ENCODE results near the gene CHRND.

Gene CHRND

DNA sequence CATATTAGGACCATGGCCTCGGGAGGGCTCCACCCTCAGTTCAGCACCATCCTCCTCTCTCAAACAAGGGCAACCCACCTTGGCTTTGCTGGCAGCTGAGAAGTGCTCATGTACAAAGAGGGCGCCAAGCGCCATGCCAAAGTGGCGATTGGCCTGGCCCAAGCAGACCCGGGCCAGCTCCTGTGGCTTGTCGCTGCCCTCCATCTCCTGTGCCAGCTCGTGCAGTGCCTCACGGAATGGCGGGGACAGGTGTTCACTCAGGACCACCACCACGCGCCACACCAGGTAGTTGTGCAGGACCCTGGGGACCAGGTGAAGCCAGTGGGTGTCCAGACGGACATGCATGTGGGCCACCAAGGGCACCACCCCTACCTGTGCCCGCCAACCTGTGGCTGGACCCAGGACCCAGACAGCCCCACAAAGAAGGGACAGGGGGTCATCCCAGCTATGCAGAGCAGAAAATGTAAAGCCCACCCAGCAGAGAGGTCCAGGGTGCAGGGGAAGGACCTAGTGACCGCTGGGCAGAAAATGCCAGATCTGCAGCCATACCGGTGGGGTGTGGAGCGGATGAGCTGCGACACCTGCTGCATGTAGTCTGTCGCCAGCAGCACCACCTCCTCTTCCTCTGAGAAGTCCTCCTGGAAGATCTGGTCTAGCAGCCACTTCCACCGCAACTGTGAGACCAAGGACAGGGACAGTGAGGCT is 41.9 kb upstream of the CHRND start:
- Histone ChIP-seq H3K4me1 (ENCODE audit: low read length) (no peaks in the 10 kb centered on the region), H4K20me1 (ENCODE audit: insufficient read depth, low read length) (no peaks in the 10 kb centered on the region), H3K9ac (ENCODE audit: low read length) (no peak overlapping the region), H3K9me3 (ENCODE audit: insufficient read depth, low read length) (no peaks in the 10 kb centered on the region), H3K36me3 (replicated peaks; ENCODE audit: low read depth, low read length) (no peaks in the 10 kb centered on the region), H3K4me2 (ENCODE audit: low read length) (no peak overlapping the region), H3K27ac (ENCODE audit: low read length) (no peak overlapping the region), H3K79me2 (ENCODE audit: low read length) (no peaks in the 10 kb centered on the region), H2AFZ (ENCODE audit: low read depth, low read length) (no peak overlapping the region), H3K27me3 (ENCODE audit: low read depth, low read length) (no peaks in the 10 kb centered on the region), H3K4me3 (ENCODE audit: low read length) (no peak overlapping the region)
- TF ChIP-seq, protein P1, sequence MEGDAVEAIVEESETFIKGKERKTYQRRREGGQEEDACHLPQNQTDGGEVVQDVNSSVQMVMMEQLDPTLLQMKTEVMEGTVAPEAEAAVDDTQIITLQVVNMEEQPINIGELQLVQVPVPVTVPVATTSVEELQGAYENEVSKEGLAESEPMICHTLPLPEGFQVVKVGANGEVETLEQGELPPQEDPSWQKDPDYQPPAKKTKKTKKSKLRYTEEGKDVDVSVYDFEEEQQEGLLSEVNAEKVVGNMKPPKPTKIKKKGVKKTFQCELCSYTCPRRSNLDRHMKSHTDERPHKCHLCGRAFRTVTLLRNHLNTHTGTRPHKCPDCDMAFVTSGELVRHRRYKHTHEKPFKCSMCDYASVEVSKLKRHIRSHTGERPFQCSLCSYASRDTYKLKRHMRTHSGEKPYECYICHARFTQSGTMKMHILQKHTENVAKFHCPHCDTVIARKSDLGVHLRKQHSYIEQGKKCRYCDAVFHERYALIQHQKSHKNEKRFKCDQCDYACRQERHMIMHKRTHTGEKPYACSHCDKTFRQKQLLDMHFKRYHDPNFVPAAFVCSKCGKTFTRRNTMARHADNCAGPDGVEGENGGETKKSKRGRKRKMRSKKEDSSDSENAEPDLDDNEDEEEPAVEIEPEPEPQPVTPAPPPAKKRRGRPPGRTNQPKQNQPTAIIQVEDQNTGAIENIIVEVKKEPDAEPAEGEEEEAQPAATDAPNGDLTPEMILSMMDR (IDR thresholded peaks at IDR 0.05; ENCODE audit: low read depth, low read length) = no peak

DNA sequence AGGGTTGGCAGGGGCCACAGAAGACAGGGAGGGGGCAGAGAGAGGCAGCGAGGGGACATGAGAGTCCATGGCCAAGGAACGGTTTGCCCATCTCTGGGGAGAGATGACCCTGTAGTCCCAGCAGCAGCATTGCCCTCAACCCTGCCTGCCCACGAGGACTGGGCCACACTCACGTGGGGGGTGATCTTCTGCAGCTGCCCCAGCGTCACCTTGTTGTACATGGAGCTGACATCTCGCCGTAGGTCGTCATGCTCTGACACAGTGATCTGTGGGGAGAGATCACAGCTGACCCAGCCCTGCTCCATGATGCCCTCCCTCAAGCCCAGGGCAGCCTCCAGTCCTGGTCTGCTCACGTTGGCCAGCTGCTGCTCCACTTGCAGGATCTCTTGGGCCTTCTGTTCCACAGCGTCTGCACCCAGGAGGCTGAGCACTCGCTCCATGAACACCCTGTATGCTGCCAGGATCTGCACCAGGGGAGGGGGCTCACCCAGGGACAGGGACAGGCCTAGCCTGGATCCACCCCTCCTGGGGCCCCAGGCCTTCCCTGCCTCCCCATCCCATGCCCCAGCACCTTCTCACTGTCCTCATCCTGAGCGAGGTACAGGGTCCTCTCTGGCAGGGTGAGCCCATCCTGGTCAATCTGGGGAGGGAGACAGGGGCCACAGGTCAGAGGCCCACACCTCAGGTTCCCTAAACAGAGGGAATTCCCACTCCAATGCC is 41.2 kb upstream of the CHRND start:
- no peaks in the 10 kb centered on the region for H3K4me1 ChIP-seq (ENCODE audit: low read length)
- H3K36me3 ChIP-seq (replicated peaks; ENCODE audit: low read depth, low read length) = no peaks in the 10 kb centered on the region
- no peak overlapping the region for H3K4me2 ChIP-seq (ENCODE audit: low read length)
- no peaks in the 10 kb centered on the region for H3K27me3 ChIP-seq (ENCODE audit: low read depth, low read length)
- no peak overlapping the region for H3K4me3 ChIP-seq (ENCODE audit: low read length)
- no peaks in the 10 kb centered on the region for H4K20me1 ChIP-seq (ENCODE audit: insufficient read depth, low read length)
- no peaks in the 10 kb centered on the region for H3K9me3 ChIP-seq (ENCODE audit: insufficient read depth, low read length)
- H3K79me2 ChIP-seq (ENCODE audit: low read length) = no peaks in the 10 kb centered on the region
- no peak overlapping the region for H3K27ac ChIP-seq (ENCODE audit: low read length)
- no peak overlapping the region for H3K9ac ChIP-seq (ENCODE audit: low read length)
- H2AFZ ChIP-seq (ENCODE audit: low read depth, low read length) = no peak overlapping the region
- TF ChIP-seq, protein P1 (IDR thresholded peaks at IDR 0.05; ENCODE audit: low read depth, low read length) = no peak
- TF ChIP-seq EZH2phosphoT487 (IDR thresholded peaks at IDR 0.05; ENCODE audit: low read depth) = no peak

DNA sequence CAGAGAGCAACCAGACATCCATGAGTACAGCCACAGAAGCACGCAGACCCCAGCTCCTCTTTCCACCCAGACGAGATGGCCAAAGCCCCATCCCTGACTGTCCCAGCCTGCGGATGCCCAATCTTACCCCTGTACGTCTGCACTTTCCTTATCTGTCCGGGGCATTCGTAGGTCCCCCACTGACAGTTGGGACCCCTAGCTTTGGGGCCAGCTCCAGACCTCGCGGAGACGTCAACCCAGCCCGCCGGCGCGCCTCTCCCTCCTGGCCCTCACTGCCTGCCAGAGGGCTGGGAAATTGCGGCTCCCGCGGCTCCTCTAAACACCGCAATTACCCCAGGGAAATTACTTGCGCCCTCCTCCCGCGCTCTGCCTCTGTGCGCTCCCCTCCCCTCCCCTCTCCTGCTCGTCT is 40.6 kb upstream of the CHRND start:
- H3K27ac ChIP-seq (ENCODE audit: low read length) = no peak overlapping the region
- H2AFZ ChIP-seq (ENCODE audit: low read depth, low read length) = no peak overlapping the region
- no peak for TF ChIP-seq EZH2phosphoT487 (IDR thresholded peaks at IDR 0.05; ENCODE audit: low read depth)
- TF ChIP-seq, protein P1 (IDR thresholded peaks at IDR 0.05; ENCODE audit: low read depth, low read length) = no peak
- no peaks in the 10 kb centered on the region for H4K20me1 ChIP-seq (ENCODE audit: insufficient read depth, low read length)
- no peak overlapping the region for H3K4me2 ChIP-seq (ENCODE audit: low read length)
- H3K79me2 ChIP-seq (ENCODE audit: low read length) = no peaks in the 10 kb centered on the region
- H3K9ac ChIP-seq (ENCODE audit: low read length) = no peak overlapping the region
- no peaks in the 10 kb centered on the region for H3K36me3 ChIP-seq (replicated peaks; ENCODE audit: low read depth, low read length)
- H3K4me3 ChIP-seq (ENCODE audit: low read length) = no peak overlapping the region
- no peaks in the 10 kb centered on the region for H3K9me3 ChIP-seq (ENCODE audit: insufficient read depth, low read length)
- H3K27me3 ChIP-seq (ENCODE audit: low read depth, low read length) = no peaks in the 10 kb centered on the region
- H3K4me1 ChIP-seq (ENCODE audit: low read length) = no peaks in the 10 kb centered on the region

DNA sequence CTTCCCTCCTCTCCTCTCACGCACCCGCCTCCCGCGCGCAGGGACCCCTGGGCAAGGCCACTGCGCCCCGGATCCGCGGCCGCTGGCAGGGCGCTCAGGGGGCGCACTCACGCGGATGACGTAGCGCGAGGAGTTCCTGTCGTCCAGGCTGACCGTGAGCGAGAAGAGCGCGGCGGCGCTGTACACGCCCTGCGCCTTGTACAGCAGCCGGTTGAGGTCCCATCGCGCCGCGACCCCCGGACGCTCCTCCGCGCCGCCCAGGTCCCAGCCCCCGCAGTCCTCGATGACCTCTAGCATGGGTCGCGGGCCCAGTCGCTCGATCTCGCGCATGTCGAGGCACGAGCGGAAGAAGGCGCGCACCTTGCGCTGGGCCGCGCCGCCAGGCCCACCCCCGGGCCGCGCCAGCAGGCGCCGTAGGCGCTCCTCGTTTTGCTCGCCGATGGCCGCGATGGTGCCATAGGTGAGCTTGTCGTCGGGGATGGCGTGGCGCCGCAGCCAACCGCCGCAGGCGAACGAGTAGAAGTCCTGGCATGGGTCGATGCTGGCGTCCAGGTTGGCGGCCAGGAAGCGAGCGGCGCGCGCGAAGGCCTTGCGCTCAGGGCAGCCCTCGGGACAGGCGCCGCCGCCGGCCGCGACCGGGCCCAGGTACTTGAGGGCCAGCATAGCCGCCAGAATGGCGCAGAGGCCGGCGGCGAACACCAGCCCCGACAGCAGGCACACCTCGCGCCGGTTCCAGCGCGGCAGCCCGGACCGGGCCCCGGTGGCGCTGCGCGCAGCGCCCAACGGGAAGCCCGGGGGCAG is 40.0 kb upstream of the CHRND start:
- Histone ChIP-seq H2AFZ (ENCODE audit: low read depth, low read length) (no peak overlapping the region), H3K4me2 (ENCODE audit: low read length) (no peak overlapping the region), H3K9me3 (ENCODE audit: insufficient read depth, low read length) (no peaks in the 10 kb centered on the region), H3K4me3 (ENCODE audit: low read length) (no peak overlapping the region), H3K4me1 (ENCODE audit: low read length) (no peaks in the 10 kb centered on the region), H3K9ac (ENCODE audit: low read length) (no peak overlapping the region), H4K20me1 (ENCODE audit: insufficient read depth, low read length) (no peaks in the 10 kb centered on the region), H3K79me2 (ENCODE audit: low read length) (no peaks in the 10 kb centered on the region), H3K27me3 (ENCODE audit: low read depth, low read length) (no peaks in the 10 kb centered on the region), H3K36me3 (replicated peaks; ENCODE audit: low read depth, low read length) (no peaks in the 10 kb centered on the region), H3K27ac (ENCODE audit: low read length) (no peak overlapping the region)
- TF ChIP-seq, protein P1 (IDR thresholded peaks at IDR 0.05; ENCODE audit: low read depth, low read length) = no peak
- no peak for TF ChIP-seq EZH2phosphoT487 (IDR thresholded peaks at IDR 0.05; ENCODE audit: low read depth)

Measured in OCI-LY3 (cell line).